Activated T-helper 1 cell treated with anti-CD3 and anti-CD28 coated beads, Interleukin-2, amount 50 U/mL, for 16 hours (primary cell): ENCODE measurements around the gene PHF11.

Source experiments
- DNase-seq, 2 donors: peaks; one replicate each; pipeline ENCODE4 v3.0.0-alpha.2; 2020; ENCODE audit warnings: low read depth in 1 of 2, low spot score in 1 of 2

Gene PHF11

GRCh38 chr13:49497272-49497671, 1.5 kb downstream of the PHF11 start:
- no peak for DNase-seq

GRCh38 chr13:49498206-49498605, 2.5 kb downstream of the PHF11 start:
- no peak for DNase-seq

- DNase-seq = no peak
Measured at GRCh38 chr13:49499889-49500660, 4.3 kb downstream of the PHF11 start.

GRCh38 chr13:49502954-49503353, 7.2 kb downstream of the PHF11 start:
- no peak for DNase-seq

- no peak for DNase-seq
Measured at GRCh38 chr13:49503951-49504350, 8.2 kb downstream of the PHF11 start.

GRCh38 chr13:49512578-49512977, 16.8 kb downstream of the PHF11 start:
- DNase-seq = no peak

- DNase-seq = no peak
Measured at GRCh38 chr13:49516467-49516866, 20.7 kb downstream of the PHF11 start.

GRCh38 chr13:49517461-49517860, 21.7 kb downstream of the PHF11 start:
- no peak for DNase-seq

GRCh38 chr13:49521224-49521623, 25.5 kb downstream of the PHF11 start:
- DNase-seq = no peak

GRCh38 chr13:49524740-49525501, 29.2 kb downstream of the PHF11 start:
- no peak for DNase-seq

- no peak for DNase-seq
Measured at GRCh38 chr13:49527123-49527522, 31.4 kb downstream of the PHF11 start.

GRCh38 chr13:49528161-49528560, 32.4 kb downstream of the PHF11 start:
- DNase-seq = no peak

GRCh38 chr13:49530457-49530856, 34.7 kb downstream of the PHF11 start:
- no peak for DNase-seq

- no peak for DNase-seq
Measured at GRCh38 chr13:49532593-49532992, 36.8 kb downstream of the PHF11 start.

- no peak for DNase-seq
Measured at GRCh38 chr13:49533011-49533410, 37.3 kb downstream of the PHF11 start.

GRCh38 chr13:49533591-49534269, 38.0 kb downstream of the PHF11 start:
- DNase-seq = no peak

- no peak for DNase-seq
Measured at GRCh38 chr13:49536144-49536873, 40.6 kb downstream of the PHF11 start.

GRCh38 chr13:49538404-49538803, 42.7 kb downstream of the PHF11 start:
- DNase-seq = no peak

GRCh38 chr13:49539313-49539712, 43.6 kb downstream of the PHF11 start:
- no peak for DNase-seq

- DNase-seq = no peak
Measured at GRCh38 chr13:49539746-49540145, 44.0 kb downstream of the PHF11 start.

GRCh38 chr13:49540552-49540951, 44.8 kb downstream of the PHF11 start:
- DNase-seq = no peak
